Panc1 (cell line): ENCODE results near the gene ZHX3. TPM values are rescaled to one million over a fixed set of nuclear protein-coding genes. Genes with fewer than 3 reads are reported as not detected.

Experiments
- ATAC-seq: fragments of 200-7000 bp; cut with Tn5 transposase; 2 replicates; pipeline ENCODE4 v1.9.1; 2020; ENCODE audit warnings: mild to moderate bottlenecking, moderate library complexity
- BruUV-seq: library from RNA; stranded (reverse); fragments of 400-500 nt; replicated peaks from 2 replicates; lab custom pipeline; 2021; lab: Mats Ljungman, UMichigan
- CTCF ChIA-PET: fragments of 300-600 bp; sonication (Branson Sonifier 250); formaldehyde crosslinking; loops from one replicate; lab custom pipeline; 2022; ENCODE audit warnings: antibody characterized with exemption; lab: Charles Lee
- POLR2A ChIA-PET: fragments of 300-600 bp; sonication (Branson Sonifier 250); formaldehyde crosslinking; loops from one replicate; lab custom pipeline; 2022; ENCODE audit warnings: antibody characterized with exemption; lab: Charles Lee
- DNase-seq: peaks from one replicate; pipeline ENCODE4 v3.0.0-alpha.2; 2010; ENCODE audit warnings: low read depth, low spot score
- H3K27ac ChIP-seq: 2 replicates; pipeline ENCODE4 v1.5.1; 2011; ENCODE audit warnings: mild to moderate bottlenecking, low read length, inconsistent platforms
- H3K27me3 ChIP-seq: fragments of 200-500 bp; sonication (Bioruptor generic); 2 replicates; pipeline ENCODE4 v1.6.0; 2014; ENCODE audit warnings: low read length, inconsistent platforms; ENCODE audit not compliant: control insufficient read depth, insufficient read depth
- H3K36me3 ChIP-seq: fragments of 200-500 bp; sonication (Bioruptor generic); 2 replicates; pipeline ENCODE4 v1.5.1; 2014; ENCODE audit warnings: inconsistent platforms, mild to moderate bottlenecking, low read length, moderate library complexity; ENCODE audit not compliant: control insufficient read depth, insufficient read depth
- H3K4me1 ChIP-seq: 2 replicates; pipeline ENCODE4 v1.5.1; 2011; ENCODE audit warnings: inconsistent platforms, mild to moderate bottlenecking, low read length, moderate library complexity; ENCODE audit not compliant: control insufficient read depth, insufficient read depth
- H3K4me3 ChIP-seq, 2 experiments: 2 replicates each; pipeline ENCODE4 v1.5.1; 2011 to 2012; ENCODE audit warnings: low read depth in 2 of 2, low read length in 2 of 2, mild to moderate bottlenecking in 2 of 2, inconsistent platforms in 1 of 2, moderate library complexity in 1 of 2
- H3K9me3 ChIP-seq: fragments of 200-500 bp; sonication (Bioruptor generic); 2 replicates; pipeline ENCODE4 v1.5.1; 2014; ENCODE audit warnings: low read depth, mild to moderate bottlenecking, inconsistent platforms, low read length, moderate library complexity; ENCODE audit not compliant: control insufficient read depth, insufficient read depth
- CTCF ChIP-seq: fragments of 450-650 bp; IDR thresholded peaks from 2 replicates; pipeline ENCODE4 v1.5.1; 2017; ENCODE audit warnings: mild to moderate bottlenecking
- POLR2AphosphoS5 ChIP-seq: IDR thresholded peaks from 2 replicates; pipeline ENCODE4 v1.6.1; 2012; ENCODE audit warnings: mild to moderate bottlenecking, low read depth, low read length, moderate library complexity
- REST ChIP-seq, 2 experiments: IDR thresholded peaks; 2 replicates each; pipeline ENCODE4 v1.6.1; 2011 to 2012; ENCODE audit warnings: low read depth in 2 of 2, control low read depth in 1 of 2, low read length in 1 of 2, mild to moderate bottlenecking in 1 of 2, moderate library complexity in 1 of 2; ENCODE audit not compliant: insufficient read depth in 1 of 2
- SIN3A ChIP-seq: IDR thresholded peaks from 2 replicates; pipeline ENCODE4 v1.6.1; 2012; ENCODE audit warnings: low read depth, mild to moderate bottlenecking, low read length, moderate library complexity, borderline replicate concordance; ENCODE audit not compliant: insufficient read depth
- TCF7L2 ChIP-seq: IDR thresholded peaks from 2 replicates; pipeline ENCODE4 v1.6.1; 2011; ENCODE audit warnings: mild to moderate bottlenecking, low read depth, low read length, inconsistent platforms
- in situ Hi-C: cut with HindIII; loops from 2 replicates; pipeline ENCODE4 v1.10.0; 2016; ENCODE audit warnings: low sequenced_read_pairs, low pct_unique_long_range_greater_than_20kb
- intact Hi-C: fragments of 100-400 bp; cut with micrococcal nuclease; formaldehyde crosslinking; loops from one replicate; pipeline ENCODE4 v1.10.0; 2022; ENCODE audit not compliant: unreplicated experiment
- total RNA-seq: library from RNA; stranded (reverse); gene quantifications from one replicate; pipeline ENCODE4 v1.2.1, GENCODE V29; 2021; ENCODE audit not compliant: unreplicated experiment

The ZHX3 gene
- total RNA-seq, 1 experiment from 2014 or later: 19.8 TPM

GRCh38 chr20:41176711-41177552, 140.6 kb downstream of the ZHX3 start:
- TF ChIP-seq REST (IDR thresholded peaks at IDR 0.05; ENCODE audit: insufficient read depth in 1 of 2, low read depth in 2 of 2, low read length in 1 of 2) (no peak), CTCF (no peak), SIN3A (no peak), TCF7L2 (no peak), POLR2AphosphoS5 (no peak)
- no peak overlapping the region for H3K27ac ChIP-seq
- no peak overlapping the region for H3K4me3 ChIP-seq
- BruUV-seq: no TSS peak
- H3K27me3 ChIP-seq: no peaks in the 10 kb centered on the region
- POLR2A ChIA-PET: no interaction called here
- intact Hi-C loops (no loop called here), in situ Hi-C loops (no loop called here)
- no peaks in the 10 kb centered on the region for H3K4me1 ChIP-seq
- H3K36me3 ChIP-seq: no peaks in the 10 kb centered on the region; the same call in 1 of the 2 replicates
- DNase-seq: no peak
- CTCF ChIA-PET: no interaction called here
- no peak for ATAC-seq
- H3K9me3 ChIP-seq: no peaks in the 10 kb centered on the region

- DNase-seq: no peak
- ChIA-PET CTCF (no interaction called here), POLR2A (no interaction called here)
- no peaks in the 10 kb centered on the region for H3K27me3 ChIP-seq
- no peaks in the 10 kb centered on the region for H3K9me3 ChIP-seq
- intact Hi-C loops: no loop called here
- no peaks in the 10 kb centered on the region for H3K4me1 ChIP-seq
- H3K36me3 ChIP-seq: no peaks in the 10 kb centered on the region; the same call in 1 of the 2 replicates
- no peak for TF ChIP-seq REST (IDR thresholded peaks at IDR 0.05; ENCODE audit: insufficient read depth in 1 of 2, low read depth in 2 of 2, low read length in 1 of 2)
- TF ChIP-seq CTCF: no peak
- TF ChIP-seq POLR2AphosphoS5: no peak
- TF ChIP-seq TCF7L2: no peak
- no peak for TF ChIP-seq SIN3A
- H3K27ac ChIP-seq: no peak overlapping the region
- in situ Hi-C loops: no loop called here
- no peak for ATAC-seq
- no TSS peak for BruUV-seq
- no peak overlapping the region for H3K4me3 ChIP-seq
Measured at GRCh38 chr20:41175727-41176330, 141.7 kb downstream of the ZHX3 start.
